SK-N-SH treated with all-trans-retinoic acid at 6 μM for 48 hours (cell line): Measurements from ENCODE around the gene LY6G5B.

Experiments used
- ATAC-seq: fragments of 200-7000 bp; cut with Tn5 transposase; 3 replicates; pipeline ENCODE4 v1.9.1; 2020; ENCODE audit warnings: mild to moderate bottlenecking, moderate library complexity
- ARNTL ChIP-seq: fragments of 450-650 bp; formaldehyde crosslinking; IDR thresholded peaks from 2 replicates; pipeline ENCODE4 v1.5.0; 2020; ENCODE audit warnings: low read depth, mild to moderate bottlenecking, moderate library complexity, borderline replicate concordance
- BACH2 ChIP-seq: fragments of 250-450 bp; sonication (Bioruptor Pico); IDR thresholded peaks from 2 replicates; pipeline ENCODE4 v1.9.0; 2021; ENCODE audit warnings: mild to moderate bottlenecking, borderline replicate concordance
- CSDC2 ChIP-seq: fragments of 250-450 bp; sonication (Bioruptor Pico); IDR thresholded peaks from 2 replicates; pipeline ENCODE4 v1.5.0; 2020; ENCODE audit warnings: mild to moderate bottlenecking, moderate library complexity
- ESRRG ChIP-seq: fragments of 250-450 bp; sonication (Bioruptor Pico); IDR thresholded peaks from 2 replicates; pipeline ENCODE4 v1.6.1; 2021; ENCODE audit warnings: mild to moderate bottlenecking
- GLIS3 ChIP-seq: fragments of 250-450 bp; sonication (Bioruptor Pico); IDR thresholded peaks from 2 replicates; pipeline ENCODE4 v1.5.0; 2020; ENCODE audit warnings: mild to moderate bottlenecking, moderate library complexity
- OSR1 ChIP-seq: fragments of 250-450 bp; sonication (Bioruptor Pico); IDR thresholded peaks from 2 replicates; pipeline ENCODE4 v1.8.0; 2022; ENCODE audit warnings: moderate library complexity, mild to moderate bottlenecking, inconsistent platforms
- PATZ1 ChIP-seq: fragments of 250-450 bp; sonication (Bioruptor Pico); IDR thresholded peaks from 2 replicates; pipeline ENCODE4 v1.8.0; 2020; ENCODE audit warnings: mild to moderate bottlenecking, moderate library complexity, borderline replicate concordance
- PPARA ChIP-seq: fragments of 250-450 bp; sonication (Bioruptor Pico); IDR thresholded peaks from 2 replicates; pipeline ENCODE4 v1.5.0; 2020; ENCODE audit warnings: mild to moderate bottlenecking, borderline replicate concordance
- RARB ChIP-seq: fragments of 250-450 bp; sonication (Bioruptor Pico); IDR thresholded peaks from 2 replicates; pipeline ENCODE4 v1.8.0; 2021; ENCODE audit warnings: mild to moderate bottlenecking, moderate library complexity
- SNAI2 ChIP-seq: fragments of 250-450 bp; sonication (Bioruptor Pico); IDR thresholded peaks from 2 replicates; pipeline ENCODE4 v1.5.0; 2020; ENCODE audit warnings: mild to moderate bottlenecking, moderate library complexity
- TCF4 ChIP-seq: fragments of 250-450 bp; sonication (Bioruptor Pico); IDR thresholded peaks from 2 replicates; pipeline ENCODE4 v1.8.0; 2021; ENCODE audit warnings: mild to moderate bottlenecking, moderate library complexity, borderline replicate concordance
- TOX ChIP-seq: fragments of 250-450 bp; sonication (Bioruptor Pico); IDR thresholded peaks from 2 replicates; pipeline ENCODE4 v1.8.0; 2021; ENCODE audit warnings: mild to moderate bottlenecking, moderate library complexity, borderline replicate concordance
- TSHZ2 ChIP-seq: fragments of 250-450 bp; sonication (Bioruptor Pico); IDR thresholded peaks from 2 replicates; pipeline ENCODE4 v1.5.0; 2020; ENCODE audit warnings: mild to moderate bottlenecking, moderate library complexity
- ZC3H10 ChIP-seq: fragments of 250-450 bp; sonication (Bioruptor Pico); IDR thresholded peaks from 2 replicates; pipeline ENCODE4 v1.5.1; 2021; ENCODE audit warnings: mild to moderate bottlenecking, moderate library complexity
- ZFP3 ChIP-seq: fragments of 250-450 bp; sonication (Bioruptor Pico); IDR thresholded peaks from 2 replicates; pipeline ENCODE4 v1.5.0; 2020; ENCODE audit warnings: mild to moderate bottlenecking, moderate library complexity
- ZNF565 ChIP-seq: fragments of 450-650 bp; formaldehyde crosslinking; conservative IDR thresholded peaks from 2 replicates; pipeline ENCODE4 v1.5.0; 2020; ENCODE audit warnings: low read depth, mild to moderate bottlenecking, moderate library complexity
- ZNF8 ChIP-seq: fragments of 450-650 bp; formaldehyde crosslinking; IDR thresholded peaks from 2 replicates; pipeline ENCODE4 v1.5.0; 2020; ENCODE audit warnings: mild to moderate bottlenecking, moderate library complexity
- TF ChIP-seq, protein P1 (sequence below): fragments of 250-450 bp; sonication (Bioruptor Pico); IDR thresholded peaks from 2 replicates; pipeline ENCODE4 v1.8.0; 2021; ENCODE audit warnings: low read depth, mild to moderate bottlenecking, moderate library complexity, borderline replicate concordance
- TF ChIP-seq, protein P2 (sequence below): fragments of 250-450 bp; sonication (Bioruptor Pico); IDR thresholded peaks from 2 replicates; pipeline ENCODE4 v1.5.1; 2021; ENCODE audit warnings: mild to moderate bottlenecking, moderate library complexity

The LY6G5B gene

GRCh38 chr6:31651602-31652191 is 18.1 kb upstream of the LY6G5B start:
- ATAC-seq: peak; percentile 82
- TF ChIP-seq ZNF8 (CRISPR knock-in tag): no peak
- no peak for TF ChIP-seq TOX (CRISPR knock-in tag)

- peak; percentile 77 for ATAC-seq
These were observed 16.7 kb upstream of the LY6G5B start for GRCh38 chr6:31652925-31653724.

DNA sequence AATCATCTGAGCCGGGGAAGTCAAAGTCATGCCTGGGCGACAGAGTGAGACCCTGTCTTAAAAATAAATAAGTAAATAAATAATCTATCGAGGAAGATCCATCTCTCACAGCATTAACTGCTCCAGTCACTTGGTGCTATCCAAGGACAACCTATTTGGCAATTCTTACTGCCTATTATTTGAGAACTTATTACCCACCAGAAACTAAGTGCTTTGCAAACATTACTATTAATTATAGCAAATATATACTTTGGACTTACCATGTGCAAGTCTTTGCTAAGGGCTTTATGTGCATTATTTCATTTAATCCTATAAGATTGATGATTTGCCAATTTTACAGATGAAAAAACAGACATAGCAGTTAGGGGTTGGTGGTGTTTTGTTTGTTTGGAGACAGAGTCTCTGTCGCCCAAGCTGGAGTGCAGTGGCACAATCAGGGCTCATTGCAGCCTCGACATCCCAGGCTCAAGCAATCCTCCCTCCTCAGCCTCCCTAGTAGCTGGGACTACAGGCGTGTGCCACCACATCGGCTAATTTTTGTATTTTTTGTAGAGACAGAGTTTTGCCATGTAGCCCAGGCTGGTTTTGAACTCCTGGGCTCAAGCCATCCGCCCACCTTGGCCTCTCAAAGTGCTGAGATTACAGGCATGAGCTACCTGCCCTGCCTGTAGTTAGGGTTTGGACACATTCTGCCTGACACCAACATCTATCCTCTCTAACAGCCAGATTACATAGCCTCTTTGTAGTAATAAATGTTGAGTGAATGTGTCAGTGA is 15.0 kb upstream of the LY6G5B start:
- no peak for ATAC-seq
- TF ChIP-seq TCF4 (CRISPR knock-in tag) (no peak), ARNTL (CRISPR knock-in tag) (no peak), TSHZ2 (CRISPR knock-in tag) (no peak), OSR1 (no peak), ESRRG (CRISPR knock-in tag) (no peak), GLIS3 (no peak), ZC3H10 (CRISPR knock-in tag) (no peak), PPARA (no peak), ZFP3 (CRISPR knock-in tag) (no peak), PATZ1 (CRISPR knock-in tag) (no peak), ZNF565 (CRISPR knock-in tag) (no peak), BACH2 (no peak), SNAI2 (no peak), TOX (CRISPR knock-in tag) (no peak), RARB (CRISPR knock-in tag) (no peak), CSDC2 (no peak)
- TF ChIP-seq, protein P1, sequence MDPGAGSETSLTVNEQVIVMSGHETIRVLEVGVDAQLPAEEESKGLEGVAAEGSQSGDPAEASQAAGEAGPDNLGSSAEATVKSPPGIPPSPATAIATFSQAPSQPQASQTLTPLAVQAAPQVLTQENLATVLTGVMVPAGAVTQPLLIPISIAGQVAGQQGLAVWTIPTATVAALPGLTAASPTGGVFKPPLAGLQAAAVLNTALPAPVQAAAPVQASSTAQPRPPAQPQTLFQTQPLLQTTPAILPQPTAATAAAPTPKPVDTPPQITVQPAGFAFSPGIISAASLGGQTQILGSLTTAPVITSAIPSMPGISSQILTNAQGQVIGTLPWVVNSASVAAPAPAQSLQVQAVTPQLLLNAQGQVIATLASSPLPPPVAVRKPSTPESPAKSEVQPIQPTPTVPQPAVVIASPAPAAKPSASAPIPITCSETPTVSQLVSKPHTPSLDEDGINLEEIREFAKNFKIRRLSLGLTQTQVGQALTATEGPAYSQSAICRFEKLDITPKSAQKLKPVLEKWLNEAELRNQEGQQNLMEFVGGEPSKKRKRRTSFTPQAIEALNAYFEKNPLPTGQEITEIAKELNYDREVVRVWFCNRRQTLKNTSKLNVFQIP (CRISPR knock-in tag): no peak
- TF ChIP-seq, protein P2, sequence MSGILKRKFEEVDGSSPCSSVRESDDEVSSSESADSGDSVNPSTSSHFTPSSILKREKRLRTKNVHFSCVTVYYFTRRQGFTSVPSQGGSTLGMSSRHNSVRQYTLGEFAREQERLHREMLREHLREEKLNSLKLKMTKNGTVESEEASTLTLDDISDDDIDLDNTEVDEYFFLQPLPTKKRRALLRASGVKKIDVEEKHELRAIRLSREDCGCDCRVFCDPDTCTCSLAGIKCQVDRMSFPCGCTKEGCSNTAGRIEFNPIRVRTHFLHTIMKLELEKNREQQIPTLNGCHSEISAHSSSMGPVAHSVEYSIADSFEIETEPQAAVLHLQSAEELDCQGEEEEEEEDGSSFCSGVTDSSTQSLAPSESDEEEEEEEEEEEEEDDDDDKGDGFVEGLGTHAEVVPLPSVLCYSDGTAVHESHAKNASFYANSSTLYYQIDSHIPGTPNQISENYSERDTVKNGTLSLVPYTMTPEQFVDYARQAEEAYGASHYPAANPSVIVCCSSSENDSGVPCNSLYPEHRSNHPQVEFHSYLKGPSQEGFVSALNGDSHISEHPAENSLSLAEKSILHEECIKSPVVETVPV (CRISPR knock-in tag): no peak

More at GRCh38 chr6:31652925-31653724, 16.7 kb upstream of the LY6G5B start:
- TF ChIP-seq BACH2: no peak
